Activated T-cell treated with anti-CD3 and anti-CD28 coated beads for 4 hours (primary cell): ENCODE data around the gene AAK1.
"Not testable (repeated sequence)": the region's sequence is repeated elsewhere in the genome, so short reads cannot be mapped to it uniquely, and the experiment has no call there.

Experiments used
- DNase-seq: peaks from one replicate; pipeline ENCODE4 v3.0.0-alpha.2; 2020

AAK1 gene

GRCh38 chr2:69481421-69481820 lies 162.1 kb downstream of the AAK1 start:
- no peak for DNase-seq

DNA sequence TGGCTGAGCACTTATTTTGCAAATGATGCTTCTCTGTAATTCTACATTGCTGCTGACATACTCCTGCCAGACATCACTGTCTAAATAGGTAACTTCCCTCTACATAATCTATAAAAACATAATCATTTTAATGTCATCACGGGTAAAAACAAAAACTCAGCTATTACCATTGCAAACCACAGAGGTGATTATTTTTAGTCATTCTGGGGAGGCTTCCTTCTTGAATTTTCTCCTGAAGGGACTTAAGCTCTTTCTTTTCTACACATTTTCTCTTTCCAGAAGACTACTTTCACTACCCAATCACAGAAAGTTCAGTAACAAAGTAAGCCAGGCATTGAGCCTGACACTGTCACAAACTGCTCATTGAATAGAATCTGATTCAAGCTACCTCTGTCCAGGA lies 165.9 kb downstream of the AAK1 start:
- DNase-seq: no peak

DNA sequence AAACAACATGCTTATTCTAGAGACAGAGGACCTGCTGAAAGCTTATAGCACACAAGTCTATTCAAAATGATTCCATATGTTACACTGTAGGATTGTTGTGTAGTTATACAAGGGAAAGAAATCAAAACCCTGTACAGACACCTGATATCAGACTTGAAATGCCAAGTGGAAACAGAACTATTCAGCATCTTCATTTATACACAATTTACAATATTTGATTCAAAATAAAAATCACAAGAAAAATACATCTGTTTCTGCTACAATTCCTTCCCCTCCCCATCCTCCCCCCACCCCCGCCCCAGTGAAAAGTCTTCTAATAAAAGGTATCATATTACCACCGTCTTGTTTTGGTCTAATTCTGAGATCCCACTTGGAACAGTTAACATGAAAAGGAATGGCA lies 168.9 kb downstream of the AAK1 start:
- no peak for DNase-seq

GRCh38 chr2:69471793-69472192 lies 171.7 kb downstream of the AAK1 start:
- DNase-seq: no peak

- DNase-seq: no peak
These were observed 172.6 kb downstream of the AAK1 start for GRCh38 chr2:69470911-69471310.

DNA sequence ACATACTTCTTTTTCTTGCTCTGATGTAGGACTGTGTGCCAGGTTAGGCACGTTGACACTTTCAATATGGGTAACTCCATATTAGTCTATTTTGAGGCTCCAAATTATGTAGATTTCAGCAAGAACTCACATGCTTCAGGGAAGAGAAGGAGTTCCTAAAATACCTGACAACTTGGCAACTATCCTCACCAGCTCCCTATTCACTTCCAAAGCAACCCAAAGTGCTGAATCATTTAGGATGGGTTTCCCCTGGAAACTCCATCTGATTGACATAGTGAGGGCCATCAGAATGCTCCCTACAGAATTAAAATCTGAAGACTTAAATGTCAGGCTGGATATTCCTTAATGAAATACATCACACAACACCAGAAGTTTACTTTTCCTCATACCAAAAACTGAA lies 173.8 kb downstream of the AAK1 start:
- no peak for DNase-seq

GRCh38 chr2:69469375-69469774 lies 174.2 kb downstream of the AAK1 start:
- no peak for DNase-seq

GRCh38 chr2:69466728-69467127 lies 176.8 kb downstream of the AAK1 start:
- DNase-seq: no peak

DNA sequence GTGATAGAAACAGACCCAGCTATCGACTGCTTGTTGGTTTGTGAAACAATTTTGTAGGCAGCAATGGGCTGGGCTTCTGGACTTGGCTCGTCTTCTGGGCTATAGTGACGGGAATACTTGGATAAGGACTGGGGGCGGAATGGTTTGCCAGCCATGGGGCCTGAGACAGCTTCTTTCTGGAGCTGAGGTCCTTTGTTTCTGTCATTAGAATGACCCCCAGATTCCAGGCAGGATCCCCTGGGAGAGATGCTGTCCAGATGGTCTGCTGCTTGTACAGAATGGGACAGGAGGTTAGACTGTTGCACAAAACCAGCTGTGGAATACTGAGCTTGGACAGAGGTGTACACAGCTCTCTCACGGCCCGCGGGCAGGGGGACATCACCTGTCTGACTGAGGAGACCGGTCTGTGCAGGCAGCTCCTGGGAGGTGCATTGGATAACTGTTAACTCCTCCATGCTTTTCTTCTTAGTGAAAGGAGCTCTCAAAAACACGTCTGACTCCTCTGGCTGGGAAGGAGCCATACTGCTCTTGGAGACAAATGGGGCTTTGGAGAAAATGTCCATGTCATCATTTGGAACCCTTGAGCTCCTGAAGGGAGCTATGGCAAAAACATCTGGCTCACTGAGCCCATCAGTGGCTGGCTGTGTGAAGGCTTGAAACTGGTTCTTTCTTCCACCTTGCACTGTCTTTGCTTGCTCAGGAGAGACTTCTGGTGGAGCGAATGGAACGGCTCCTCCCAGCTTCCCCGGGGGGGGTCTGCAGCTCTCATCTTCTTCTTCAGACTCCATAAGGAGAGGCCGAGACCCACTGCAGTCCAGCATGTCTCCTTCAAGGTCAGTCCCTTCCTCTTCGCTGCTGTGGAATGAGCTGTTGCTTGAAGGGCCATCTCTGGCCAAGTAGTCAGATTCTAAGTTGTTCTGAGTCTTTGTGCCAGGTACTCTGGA lies 177.8 kb downstream of the AAK1 start:
- no peak for DNase-seq

- no peak for DNase-seq
These were observed 179.0 kb downstream of the AAK1 start for GRCh38 chr2:69464575-69464974.

GRCh38 chr2:69462780-69463179 lies 180.8 kb downstream of the AAK1 start:
- DNase-seq: no peak

GRCh38 chr2:69461404-69461803 lies 182.1 kb downstream of the AAK1 start:
- DNase-seq: no peak

- no peak for DNase-seq
These were observed 183.6 kb downstream of the AAK1 start for GRCh38 chr2:69459936-69460335.

DNA sequence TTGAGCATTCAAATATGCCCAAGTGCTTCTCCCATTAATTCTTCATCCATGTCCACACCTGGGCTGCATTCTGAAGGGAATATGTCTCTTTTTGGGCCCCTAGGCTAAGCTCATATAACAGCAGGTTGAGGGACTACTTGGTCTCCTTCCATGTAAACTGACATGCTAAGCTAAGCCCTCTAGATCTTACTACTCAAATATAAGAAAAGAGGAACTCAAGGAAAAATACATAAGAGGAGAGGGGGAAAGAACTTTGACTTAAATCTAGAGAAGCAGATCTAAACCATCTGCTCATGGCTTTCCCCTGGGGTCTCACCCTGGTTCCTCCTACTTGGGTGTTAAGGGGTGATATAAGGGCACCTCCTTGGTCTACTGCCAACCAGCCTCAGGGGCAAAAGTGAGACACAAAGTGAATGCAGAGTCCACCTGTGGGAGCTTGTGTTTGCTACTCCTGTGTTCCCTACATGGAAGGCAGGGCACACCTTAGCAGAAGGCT lies 186.5 kb downstream of the AAK1 start:
- DNase-seq: no peak

GRCh38 chr2:69456154-69456553 lies 187.4 kb downstream of the AAK1 start:
- no peak for DNase-seq

DNA sequence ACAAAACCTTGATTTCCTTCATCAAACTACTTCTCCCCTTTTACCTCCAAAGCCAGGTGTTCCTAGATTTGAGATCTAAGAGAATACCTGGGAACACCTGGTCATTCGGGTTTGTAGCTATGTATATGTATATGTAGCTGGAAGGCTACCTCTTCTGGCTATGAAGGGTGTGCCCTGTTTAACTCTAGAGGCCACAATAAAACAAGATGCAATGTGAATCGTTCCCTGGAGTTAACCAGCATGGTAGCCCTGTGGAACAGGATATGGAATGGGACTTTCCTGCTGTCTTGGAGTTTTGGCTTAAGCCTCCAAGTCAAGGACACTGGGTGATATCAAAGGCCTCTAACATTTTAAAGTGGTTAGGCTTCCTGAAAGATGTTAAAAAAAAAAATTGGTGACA lies 188.6 kb downstream of the AAK1 start:
- no peak for DNase-seq

- DNase-seq: no peak
These were observed 189.9 kb downstream of the AAK1 start for GRCh38 chr2:69453475-69454129.

GRCh38 chr2:69452687-69453086 lies 190.9 kb downstream of the AAK1 start:
- DNase-seq: no peak

GRCh38 chr2:69450735-69451416 lies 192.7 kb downstream of the AAK1 start:
- DNase-seq: no peak

DNA sequence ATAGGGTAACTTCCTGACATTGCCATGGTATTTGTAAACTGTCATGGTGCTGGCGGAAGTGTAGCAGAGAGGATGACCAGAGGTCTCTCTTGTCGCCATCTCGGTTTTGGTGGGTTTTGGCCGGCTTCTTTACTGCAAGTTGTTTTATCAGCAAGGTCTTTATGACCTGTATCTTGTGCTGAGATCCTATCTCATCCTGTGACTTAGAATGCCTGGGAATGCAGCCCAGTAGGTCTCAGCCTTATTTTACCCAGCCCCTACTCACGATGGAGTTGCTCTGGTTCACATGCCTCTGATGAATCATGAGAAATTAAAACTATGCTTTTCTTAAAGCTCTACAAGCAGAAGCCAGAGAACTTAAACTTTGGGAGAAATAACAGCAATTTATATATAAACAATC lies 193.6 kb downstream of the AAK1 start:
- no peak for DNase-seq

DNA sequence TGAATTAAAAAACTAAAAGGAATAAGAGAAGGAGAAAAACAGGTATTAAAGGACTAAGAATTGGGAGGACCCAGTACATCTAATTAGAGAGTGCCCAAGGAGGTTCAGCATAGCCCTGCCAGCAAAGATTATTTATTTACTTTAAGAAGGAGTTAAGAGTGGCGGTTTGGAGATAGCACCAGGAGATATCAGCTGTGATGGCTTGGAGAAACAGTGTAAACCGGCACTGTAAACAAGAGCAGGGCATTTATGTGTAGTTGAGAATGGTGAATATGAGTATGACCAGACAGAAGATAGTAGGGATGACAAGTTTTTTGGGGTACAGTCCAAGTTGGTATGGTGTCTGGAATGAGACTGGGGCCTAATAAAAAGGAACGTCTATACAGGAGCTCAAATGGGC lies 199.9 kb downstream of the AAK1 start:
- DNase-seq: not testable (repeated sequence)

DNA sequence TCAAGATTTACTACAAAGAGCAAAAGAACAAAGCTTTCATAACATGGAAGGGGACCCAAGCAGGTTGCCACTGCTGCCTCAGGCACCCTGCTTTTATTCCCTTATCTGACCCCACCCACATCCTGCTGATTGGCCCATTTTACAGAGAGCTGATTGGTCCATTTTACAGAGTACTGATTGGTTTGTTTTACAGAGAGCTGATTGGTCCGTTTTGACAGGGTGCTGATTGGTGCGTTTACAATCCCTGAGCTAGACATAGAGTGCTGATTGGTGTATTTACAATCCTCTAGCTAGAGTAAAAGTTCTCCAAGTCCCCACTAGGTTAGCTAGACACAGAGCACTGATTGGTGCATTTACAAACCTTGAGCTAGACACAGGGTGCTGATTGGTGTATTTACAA lies 204.0 kb downstream of the AAK1 start:
- not testable (repeated sequence) for DNase-seq

DNA sequence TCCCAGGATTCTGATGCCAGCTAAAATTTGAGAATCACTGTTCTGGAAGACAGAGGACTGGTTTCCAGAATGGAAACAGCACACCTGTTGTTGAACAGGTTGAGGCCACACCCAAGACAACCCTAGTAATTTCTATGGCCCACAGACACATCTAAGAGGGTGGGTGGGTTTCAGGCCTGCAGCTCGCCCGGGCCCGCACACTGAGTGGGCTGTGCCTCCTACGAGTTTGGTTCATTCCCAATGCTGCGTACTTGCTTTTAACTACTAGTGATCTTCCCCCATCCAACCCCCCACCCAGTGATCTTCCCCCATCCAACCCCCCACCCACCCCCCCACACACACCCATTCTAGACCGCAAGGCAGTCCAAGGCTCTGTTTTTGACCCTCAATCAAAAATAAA lies 205.0 kb downstream of the AAK1 start:
- DNase-seq: no peak

DNA sequence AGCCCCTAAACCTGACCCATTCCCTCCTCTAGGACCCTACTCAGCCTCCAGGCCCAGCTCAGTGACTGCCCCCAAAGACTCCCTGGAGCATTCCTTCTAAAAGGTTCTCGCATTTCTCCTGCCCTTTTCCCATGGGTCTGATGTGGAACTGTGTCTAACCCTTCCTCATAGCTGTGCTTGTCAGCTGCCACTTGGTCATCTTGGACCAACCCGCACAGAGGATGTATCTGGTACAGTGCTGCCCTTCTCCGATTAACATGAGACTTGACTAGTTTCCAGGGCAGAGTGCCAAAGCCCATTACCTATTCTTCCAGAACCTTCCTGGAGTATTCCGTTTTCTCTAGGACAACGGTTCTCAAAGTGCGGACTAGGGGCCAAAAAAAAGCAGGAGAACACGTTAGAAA lies 205.8 kb downstream of the AAK1 start:
- no peak for DNase-seq
